ENCODE results near the gene CORO2B. TPM values are rescaled to one million over a fixed set of nuclear protein-coding genes. Genes with fewer than 3 reads are reported as not detected.

CORO2B gene
- total and polyA plus RNA-seq, 2 experiments from 2014 or later = 2.9 to 3.0 TPM

DNA sequence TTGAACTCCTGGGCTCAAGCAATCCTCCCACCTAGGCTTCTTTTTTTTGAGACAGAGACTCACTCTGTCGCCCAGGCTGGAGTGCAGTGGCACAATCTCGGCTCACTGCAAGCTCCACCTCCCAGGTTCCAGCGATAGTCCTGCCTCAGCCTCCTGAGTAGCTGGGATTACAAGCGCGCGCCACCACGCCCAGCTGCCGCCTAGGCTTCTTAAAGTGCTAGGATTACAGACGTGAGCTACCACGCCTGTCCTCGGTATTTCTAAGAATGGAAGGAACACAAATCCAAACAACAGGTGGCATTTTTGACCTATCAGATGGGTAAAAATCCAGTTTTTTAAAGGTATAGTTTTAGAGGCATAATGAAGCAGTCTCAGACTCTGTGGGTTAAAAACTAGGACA is 128.1 kb downstream of the CORO2B start:
- H3K4me3 ChIP-seq = no peak overlapping the region
- H3K4me1 ChIP-seq (ENCODE audit: low read depth) = peaks cover 64% of the 10 kb centered on the region
- TF ChIP-seq, protein P1, sequence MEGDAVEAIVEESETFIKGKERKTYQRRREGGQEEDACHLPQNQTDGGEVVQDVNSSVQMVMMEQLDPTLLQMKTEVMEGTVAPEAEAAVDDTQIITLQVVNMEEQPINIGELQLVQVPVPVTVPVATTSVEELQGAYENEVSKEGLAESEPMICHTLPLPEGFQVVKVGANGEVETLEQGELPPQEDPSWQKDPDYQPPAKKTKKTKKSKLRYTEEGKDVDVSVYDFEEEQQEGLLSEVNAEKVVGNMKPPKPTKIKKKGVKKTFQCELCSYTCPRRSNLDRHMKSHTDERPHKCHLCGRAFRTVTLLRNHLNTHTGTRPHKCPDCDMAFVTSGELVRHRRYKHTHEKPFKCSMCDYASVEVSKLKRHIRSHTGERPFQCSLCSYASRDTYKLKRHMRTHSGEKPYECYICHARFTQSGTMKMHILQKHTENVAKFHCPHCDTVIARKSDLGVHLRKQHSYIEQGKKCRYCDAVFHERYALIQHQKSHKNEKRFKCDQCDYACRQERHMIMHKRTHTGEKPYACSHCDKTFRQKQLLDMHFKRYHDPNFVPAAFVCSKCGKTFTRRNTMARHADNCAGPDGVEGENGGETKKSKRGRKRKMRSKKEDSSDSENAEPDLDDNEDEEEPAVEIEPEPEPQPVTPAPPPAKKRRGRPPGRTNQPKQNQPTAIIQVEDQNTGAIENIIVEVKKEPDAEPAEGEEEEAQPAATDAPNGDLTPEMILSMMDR (IDR thresholded peaks at IDR 0.05; ENCODE audit: low read depth, low read length) = no peak
- no peaks in the 10 kb centered on the region for H3K9me3 ChIP-seq (ENCODE audit: low read depth)
- H3K27ac ChIP-seq = no peak overlapping the region
- DNase-seq (ENCODE audit: low read depth in 1 of 2, low spot score in 1 of 2) = no peak
- H3K27me3 ChIP-seq = no peaks in the 10 kb centered on the region
- no peaks in the 10 kb centered on the region for H3K36me3 ChIP-seq

DNA sequence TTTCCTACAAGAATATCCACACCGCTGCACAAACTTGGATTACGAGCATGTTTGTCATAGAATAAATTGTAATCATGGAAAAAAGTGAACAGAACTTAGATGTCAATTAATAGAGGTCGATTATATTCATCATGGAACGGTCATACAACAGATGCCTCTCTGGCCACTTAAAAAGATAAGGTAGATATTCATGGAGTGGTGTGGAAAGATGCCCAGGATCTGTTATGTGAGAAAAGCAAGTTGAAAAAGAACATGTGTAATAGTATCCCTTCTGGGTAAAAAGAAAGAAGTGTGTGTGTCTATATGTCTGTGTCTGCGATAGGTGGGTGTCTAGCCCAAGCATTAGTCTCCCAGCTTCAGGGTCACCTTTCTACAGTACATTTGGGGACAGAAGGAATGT is 128.6 kb downstream of the CORO2B start:
- H3K4me1 ChIP-seq (ENCODE audit: low read depth) = peaks cover 59% of the 10 kb centered on the region
- no peaks in the 10 kb centered on the region for H3K36me3 ChIP-seq
- TF ChIP-seq, protein P1 (IDR thresholded peaks at IDR 0.05; ENCODE audit: low read depth, low read length) = no peak
- H3K27ac ChIP-seq = no peak overlapping the region
- peak in 1 of 2 donors; percentile 28 for DNase-seq (ENCODE audit: low read depth in 1 of 2, low spot score in 1 of 2)
- no peak overlapping the region for H3K4me3 ChIP-seq
- H3K9me3 ChIP-seq (ENCODE audit: low read depth) = no peaks in the 10 kb centered on the region
- no peaks in the 10 kb centered on the region for H3K27me3 ChIP-seq

DNA sequence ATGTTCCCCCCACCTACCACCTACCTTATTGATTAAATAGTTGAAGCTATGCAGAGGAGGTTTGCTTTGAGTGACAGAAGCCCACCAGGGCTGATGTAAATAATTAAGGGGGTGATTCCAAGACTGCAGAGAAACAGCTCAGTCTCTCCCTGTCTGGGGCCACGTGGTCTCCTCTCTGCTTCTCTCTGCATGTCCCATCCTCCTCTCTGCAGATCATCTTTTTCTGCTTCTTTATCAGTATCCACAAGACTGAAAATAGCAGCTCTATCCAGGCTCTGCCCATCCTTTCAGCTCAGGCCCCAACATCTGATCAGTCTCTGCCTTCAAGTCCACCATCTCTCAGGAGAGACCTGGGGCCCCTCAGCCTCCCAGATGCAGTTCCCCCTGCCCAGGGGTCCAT is 131.1 kb downstream of the CORO2B start:
- DNase-seq (ENCODE audit: low read depth in 1 of 2, low spot score in 1 of 2) = no peak
- H3K27me3 ChIP-seq = no peaks in the 10 kb centered on the region
- no peak overlapping the region for H3K4me3 ChIP-seq
- H3K4me1 ChIP-seq (ENCODE audit: low read depth) = peaks cover 40% of the 10 kb centered on the region
- no peaks in the 10 kb centered on the region for H3K9me3 ChIP-seq (ENCODE audit: low read depth)
- no peaks in the 10 kb centered on the region for H3K36me3 ChIP-seq
- no peak overlapping the region for H3K27ac ChIP-seq
- TF ChIP-seq, protein P1 (IDR thresholded peaks at IDR 0.05; ENCODE audit: low read depth, low read length) = no peak

DNA sequence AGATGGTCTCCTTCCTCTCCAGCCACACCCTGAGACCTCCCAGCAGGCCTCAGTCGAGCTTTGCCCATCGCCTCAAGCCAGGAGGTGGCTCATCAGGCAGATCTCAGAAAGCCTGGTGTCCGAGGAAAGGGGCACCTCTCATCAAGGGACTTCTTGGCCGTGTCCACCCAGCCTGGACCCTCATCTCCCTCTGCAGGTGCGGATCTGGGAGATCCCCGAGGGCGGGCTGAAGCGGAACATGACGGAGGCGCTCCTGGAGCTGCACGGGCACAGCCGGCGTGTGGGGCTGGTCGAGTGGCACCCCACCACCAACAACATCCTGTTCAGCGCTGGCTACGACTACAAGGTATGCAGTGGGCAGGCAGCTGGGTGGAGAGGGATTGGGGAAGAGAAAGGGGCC is 131.7 kb downstream of the CORO2B start:
- DNase-seq (ENCODE audit: low read depth in 1 of 2, low spot score in 1 of 2) = no peak
- no peaks in the 10 kb centered on the region for H3K9me3 ChIP-seq (ENCODE audit: low read depth)
- no peaks in the 10 kb centered on the region for H3K27me3 ChIP-seq
- H3K36me3 ChIP-seq = no peaks in the 10 kb centered on the region
- H3K27ac ChIP-seq = no peak overlapping the region
- TF ChIP-seq, protein P1 (IDR thresholded peaks at IDR 0.05; ENCODE audit: low read depth, low read length) = no peak
- no peak overlapping the region for H3K4me3 ChIP-seq
- peaks cover 34% of the 10 kb centered on the region for H3K4me1 ChIP-seq (ENCODE audit: low read depth)

DNA sequence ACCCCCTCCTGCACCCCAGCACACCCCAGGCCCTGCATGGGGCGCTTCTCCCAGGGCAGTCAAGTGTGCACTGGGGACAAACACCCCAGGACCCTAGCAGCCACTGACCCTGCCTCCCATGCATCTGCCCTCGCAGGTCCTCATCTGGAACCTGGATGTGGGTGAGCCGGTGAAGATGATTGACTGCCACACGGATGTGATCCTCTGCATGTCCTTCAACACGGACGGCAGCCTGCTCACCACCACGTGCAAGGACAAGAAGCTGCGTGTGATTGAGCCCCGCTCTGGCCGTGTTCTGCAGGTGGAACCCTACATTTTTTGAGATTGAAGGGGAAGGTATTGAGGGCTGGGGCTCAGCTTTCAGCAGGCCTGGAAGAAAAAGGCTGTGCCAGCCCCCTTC is 132.6 kb downstream of the CORO2B start:
- Histone ChIP-seq H3K4me3 (no peak overlapping the region), H3K4me1 (ENCODE audit: low read depth) (peaks cover 25% of the 10 kb centered on the region), H3K36me3 (no peaks in the 10 kb centered on the region), H3K27me3 (no peaks in the 10 kb centered on the region), H3K9me3 (ENCODE audit: low read depth) (no peaks in the 10 kb centered on the region), H3K27ac (no peak overlapping the region)
- DNase-seq (ENCODE audit: low read depth in 1 of 2, low spot score in 1 of 2) = no peak
- TF ChIP-seq, protein P1 (IDR thresholded peaks at IDR 0.05; ENCODE audit: low read depth, low read length) = no peak

DNA sequence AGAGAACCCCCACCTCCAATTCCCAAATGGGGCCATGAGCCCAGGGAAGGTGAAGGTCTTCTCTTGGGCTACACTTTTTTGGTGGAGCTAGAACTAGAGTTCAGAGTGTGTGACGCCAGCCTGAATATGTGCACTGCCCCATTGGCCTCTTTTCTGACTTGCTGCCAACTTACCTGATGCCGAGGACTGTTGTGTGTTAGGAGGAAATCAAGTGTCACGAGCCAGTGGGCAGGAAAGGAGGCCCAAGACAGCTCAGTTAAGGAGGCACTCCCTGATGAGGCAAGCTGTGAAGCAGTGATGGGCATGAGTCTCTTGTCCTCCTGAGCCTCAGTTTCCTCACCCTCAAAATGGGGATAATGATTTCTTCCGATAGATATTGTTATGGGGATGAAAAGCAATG is 134.1 kb downstream of the CORO2B start:
- H3K4me3 ChIP-seq = no peak overlapping the region
- H3K36me3 ChIP-seq = no peaks in the 10 kb centered on the region
- H3K27me3 ChIP-seq = no peaks in the 10 kb centered on the region
- no peak for DNase-seq (ENCODE audit: low read depth in 1 of 2, low spot score in 1 of 2)
- TF ChIP-seq, protein P1 (IDR thresholded peaks at IDR 0.05; ENCODE audit: low read depth, low read length) = no peak
- H3K9me3 ChIP-seq (ENCODE audit: low read depth) = no peaks in the 10 kb centered on the region
- peaks cover 12% of the 10 kb centered on the region for H3K4me1 ChIP-seq (ENCODE audit: low read depth)
- H3K27ac ChIP-seq = no peak overlapping the region

All from cardiac muscle cell (in vitro differentiated cells and primary cell).